Measurements from ENCODE around the gene NIP7. TPM values are rescaled to one million over a fixed set of nuclear protein-coding genes. Genes with fewer than 3 reads are reported as not detected.

NIP7 gene
- total and polyA plus RNA-seq, 9 of the 15 experiments (the other 6 are each of a cell fraction or from before 2014, with no cell fraction given), result 28.9 to 85.5 (median 72.5) TPM

GRCh38 chr16:69310653-69311532 is 28.7 kb upstream of the NIP7 start, which contains the start of gene VPS4A (continued):
- TF ChIP-seq MAX (CRISPR knock-in tag; IDR thresholded peaks at IDR 0.05), result peak; percentile 5; the same call in 1 of the 2 replicates
- TF ChIP-seq ERF (CRISPR knock-in tag; IDR thresholded peaks at IDR 0.05), result no peak
- TF ChIP-seq, protein P1, sequence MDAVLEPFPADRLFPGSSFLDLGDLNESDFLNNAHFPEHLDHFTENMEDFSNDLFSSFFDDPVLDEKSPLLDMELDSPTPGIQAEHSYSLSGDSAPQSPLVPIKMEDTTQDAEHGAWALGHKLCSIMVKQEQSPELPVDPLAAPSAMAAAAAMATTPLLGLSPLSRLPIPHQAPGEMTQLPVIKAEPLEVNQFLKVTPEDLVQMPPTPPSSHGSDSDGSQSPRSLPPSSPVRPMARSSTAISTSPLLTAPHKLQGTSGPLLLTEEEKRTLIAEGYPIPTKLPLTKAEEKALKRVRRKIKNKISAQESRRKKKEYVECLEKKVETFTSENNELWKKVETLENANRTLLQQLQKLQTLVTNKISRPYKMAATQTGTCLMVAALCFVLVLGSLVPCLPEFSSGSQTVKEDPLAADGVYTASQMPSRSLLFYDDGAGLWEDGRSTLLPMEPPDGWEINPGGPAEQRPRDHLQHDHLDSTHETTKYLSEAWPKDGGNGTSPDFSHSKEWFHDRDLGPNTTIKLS (IDR thresholded peaks at IDR 0.05; ENCODE audit: borderline replicate concordance, low read depth), result 0 out of 2 replicates have a peak, but pooled peaks have one; percentile 55
- 0 out of 2 replicates have a peak, but pooled peaks have one; percentile 15 for TF ChIP-seq E2F1 (CRISPR knock-in tag; IDR thresholded peaks at IDR 0.05)
- TF ChIP-seq SAFB2 (IDR thresholded peaks at IDR 0.05; ENCODE audit: borderline replicate concordance, low read depth, low read length, severe bottlenecking), result no peak
- peak; percentile 38; the same call in 1 of the 2 replicates for TF ChIP-seq EP400 (IDR thresholded peaks at IDR 0.05)
- no peak for TF ChIP-seq ILK (tag; IDR thresholded peaks at IDR 0.05; ENCODE audit: borderline replicate concordance, low read depth)
- TF ChIP-seq, protein P2, sequence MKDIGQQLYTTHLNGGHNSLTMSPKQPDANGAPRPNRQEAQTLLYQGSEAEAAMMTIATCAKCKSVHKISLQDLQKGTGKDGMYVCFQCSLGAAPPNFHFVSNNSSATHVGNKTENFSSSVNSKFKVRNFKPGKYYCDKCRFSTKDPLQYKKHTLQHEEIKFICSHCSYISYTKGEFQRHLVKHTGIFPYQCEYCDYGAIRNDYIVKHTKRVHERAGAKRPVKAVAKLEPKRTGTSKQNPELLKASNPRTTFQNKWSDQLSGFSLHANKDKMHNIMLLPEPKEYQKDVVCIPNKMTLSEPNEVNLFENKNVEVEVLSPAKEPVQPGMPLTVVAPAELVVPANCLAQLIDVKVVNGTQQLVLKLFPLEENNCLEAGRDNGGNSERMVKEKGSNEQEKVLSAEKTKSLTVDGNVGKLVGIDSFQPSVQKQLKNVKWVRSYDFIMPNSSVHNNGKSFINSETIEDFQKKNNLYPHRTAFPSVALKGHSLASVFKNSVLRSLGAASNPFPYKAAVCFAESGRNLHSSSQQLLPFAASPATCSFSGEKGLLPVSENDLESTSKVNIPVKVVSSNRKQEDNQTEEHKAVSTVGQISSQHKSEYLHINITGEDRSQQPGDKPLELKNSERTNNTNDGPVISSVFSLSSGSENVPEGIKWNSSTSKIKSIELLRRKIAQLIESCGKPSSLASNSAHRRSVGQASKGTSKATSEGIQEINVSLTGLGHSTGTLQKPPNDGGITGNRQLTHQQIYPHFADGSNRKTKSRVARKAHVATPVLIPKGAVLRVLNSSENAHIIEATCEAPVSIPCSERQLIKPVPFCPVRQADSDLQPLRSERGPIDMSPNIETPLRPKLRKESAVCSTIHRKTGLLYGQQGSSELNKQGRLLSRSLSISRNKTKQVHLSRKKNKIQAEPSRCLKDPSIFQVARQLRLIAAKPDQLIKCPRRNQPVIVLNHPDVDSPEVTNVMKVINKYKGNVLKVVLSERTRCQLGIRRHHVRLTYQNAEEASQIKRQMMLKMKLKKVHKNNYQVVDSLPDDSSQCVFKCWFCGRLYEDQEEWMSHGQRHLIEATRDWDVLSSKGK (CRISPR knock-in tag; IDR thresholded peaks at IDR 0.05), result no peak
- TF ChIP-seq HNRNPLL (IDR thresholded peaks at IDR 0.05; ENCODE audit: low read depth, low read length, poor library complexity, severe bottlenecking), result peak; percentile 57
- TF ChIP-seq, protein P3, sequence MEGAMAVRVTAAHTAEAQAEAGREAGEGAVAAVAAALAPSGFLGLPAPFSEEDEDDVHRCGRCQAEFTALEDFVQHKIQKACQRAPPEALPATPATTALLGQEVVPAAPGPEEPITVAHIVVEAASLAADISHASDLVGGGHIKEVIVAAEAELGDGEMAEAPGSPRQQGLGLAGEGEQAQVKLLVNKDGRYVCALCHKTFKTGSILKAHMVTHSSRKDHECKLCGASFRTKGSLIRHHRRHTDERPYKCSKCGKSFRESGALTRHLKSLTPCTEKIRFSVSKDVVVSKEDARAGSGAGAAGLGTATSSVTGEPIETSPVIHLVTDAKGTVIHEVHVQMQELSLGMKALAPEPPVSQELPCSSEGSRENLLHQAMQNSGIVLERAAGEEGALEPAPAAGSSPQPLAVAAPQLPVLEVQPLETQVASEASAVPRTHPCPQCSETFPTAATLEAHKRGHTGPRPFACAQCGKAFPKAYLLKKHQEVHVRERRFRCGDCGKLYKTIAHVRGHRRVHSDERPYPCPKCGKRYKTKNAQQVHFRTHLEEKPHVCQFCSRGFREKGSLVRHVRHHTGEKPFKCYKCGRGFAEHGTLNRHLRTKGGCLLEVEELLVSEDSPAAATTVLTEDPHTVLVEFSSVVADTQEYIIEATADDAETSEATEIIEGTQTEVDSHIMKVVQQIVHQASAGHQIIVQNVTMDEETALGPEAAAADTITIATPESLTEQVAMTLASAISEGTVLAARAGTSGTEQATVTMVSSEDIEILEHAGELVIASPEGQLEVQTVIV (CRISPR knock-in tag; IDR thresholded peaks at IDR 0.05; ENCODE audit: borderline replicate concordance), result no peak
- TF ChIP-seq CBFA2T3 (IDR thresholded peaks at IDR 0.05), result no peak
- 0 out of 2 replicates have a peak, but pooled peaks have one; percentile 11 for TF ChIP-seq MITF (IDR thresholded peaks at IDR 0.05)
- TF ChIP-seq LARP7 (IDR thresholded peaks at IDR 0.05), result no peak

Data from K562 (cell line).